HepG2 (cell line): ENCODE results near the gene RESP18.
"Not testable (repeated sequence)": the region's sequence is repeated elsewhere in the genome, so short reads cannot be mapped to it uniquely, and the experiment has no call there.

Experiments used
- MYNN ChIP-seq: sonication (generic); formaldehyde crosslinking; IDR thresholded peaks from 2 replicates; pipeline ENCODE4 v1.4.0; 2020; ENCODE audit warnings: mild to moderate bottlenecking, low read depth, missing genetic modification reagents
- NBN ChIP-seq: fragments of 450-650 bp; conservative IDR thresholded peaks from 2 replicates; pipeline ENCODE4 v1.6.1; 2017
- NR2F2 ChIP-seq: IDR thresholded peaks from 2 replicates; pipeline ENCODE4 v1.6.1; 2012; ENCODE audit warnings: low read depth, inconsistent platforms, borderline replicate concordance
- RFX5 ChIP-seq: IDR thresholded peaks from 2 replicates; pipeline ENCODE4 v1.6.1; 2011; ENCODE audit warnings: low read depth, low read length, improper control_type of control experiment
- TAF1 ChIP-seq: sonication (generic); formaldehyde crosslinking; IDR thresholded peaks from 2 replicates; pipeline ENCODE4 v1.4.0; 2020; ENCODE audit warnings: missing genetic modification reagents
- ZNF607 ChIP-seq: sonication (generic); formaldehyde crosslinking; IDR thresholded peaks from 2 replicates; pipeline ENCODE4 v1.5.1; 2020; ENCODE audit warnings: missing genetic modification reagents, mild to moderate bottlenecking, borderline replicate concordance

- not testable (repeated sequence) for TF ChIP-seq MYNN; TAF1 (CRISPR knock-in tag); NBN; NR2F2; RFX5; ZNF607 (CRISPR knock-in tag)
Observed at GRCh38 chr2:219312683-219313263, 19.8 kb downstream of the RESP18 start.
